Measurements from ENCODE around the gene ARHGAP24.

The ARHGAP24 gene

GRCh38 chr4:85747882-85748491, 273.0 kb downstream of the ARHGAP24 start:
- DNase-seq = no peak

- DNase-seq = no peak
Observed at GRCh38 chr4:85748654-85749053, 273.7 kb downstream of the ARHGAP24 start.

- DNase-seq = no peak
Observed at GRCh38 chr4:85751866-85752265, 276.9 kb downstream of the ARHGAP24 start.

GRCh38 chr4:85755285-85755684, 280.3 kb downstream of the ARHGAP24 start:
- DNase-seq = no peak

- DNase-seq = no peak
Observed at GRCh38 chr4:85756938-85757337, 282.0 kb downstream of the ARHGAP24 start.

- DNase-seq = no peak
Observed at GRCh38 chr4:85759388-85759787, 284.4 kb downstream of the ARHGAP24 start.

- DNase-seq = no peak
Observed at GRCh38 chr4:85760511-85760910, 285.6 kb downstream of the ARHGAP24 start.

- DNase-seq = no peak
Observed at GRCh38 chr4:85761803-85762528, 287.0 kb downstream of the ARHGAP24 start.

- no peak for DNase-seq
Observed at GRCh38 chr4:85762529-85762871, 287.6 kb downstream of the ARHGAP24 start.

- no peak for DNase-seq
Observed at GRCh38 chr4:85763202-85763601, 288.3 kb downstream of the ARHGAP24 start.

GRCh38 chr4:85767649-85768048, 292.7 kb downstream of the ARHGAP24 start:
- DNase-seq = no peak

- DNase-seq = no peak
Observed at GRCh38 chr4:85769009-85769408, 294.1 kb downstream of the ARHGAP24 start.

- DNase-seq = no peak
Observed at GRCh38 chr4:85772470-85772869, 297.5 kb downstream of the ARHGAP24 start.

GRCh38 chr4:85773372-85773771, 298.4 kb downstream of the ARHGAP24 start:
- DNase-seq = no peak

GRCh38 chr4:85774000-85774399, 299.1 kb downstream of the ARHGAP24 start:
- no peak for DNase-seq

- DNase-seq = no peak
Observed at GRCh38 chr4:85774489-85774888, 299.5 kb downstream of the ARHGAP24 start.

- DNase-seq = no peak
Observed at GRCh38 chr4:85776096-85776495, 301.1 kb downstream of the ARHGAP24 start.

- DNase-seq = no peak
Observed at GRCh38 chr4:85776579-85776978, 301.6 kb downstream of the ARHGAP24 start.

- DNase-seq = no peak
Observed at GRCh38 chr4:85777908-85778631, 303.1 kb downstream of the ARHGAP24 start.

GRCh38 chr4:85778632-85779131, 303.7 kb downstream of the ARHGAP24 start:
- DNase-seq = no peak

- DNase-seq = no peak
Observed at GRCh38 chr4:85779165-85779564, 304.2 kb downstream of the ARHGAP24 start.

GRCh38 chr4:85780664-85781063, 305.7 kb downstream of the ARHGAP24 start:
- DNase-seq = no peak

- no peak for DNase-seq
Observed at GRCh38 chr4:85783483-85783882, 308.5 kb downstream of the ARHGAP24 start.

- DNase-seq = no peak
Observed at GRCh38 chr4:85783900-85784299, 308.9 kb downstream of the ARHGAP24 start.
